CMK (cell line): ENCODE data around the gene CPPED1.
A peak's percentile ranks its signal among the peaks of the same experiment; 100 is the strongest.
"Not testable (repeated sequence)": the region's sequence is repeated elsewhere in the genome, so short reads cannot be mapped to it uniquely, and the experiment has no call there.

Experiments used
- DNase-seq: peaks from one replicate; pipeline ENCODE4 v3.0.0-alpha.2; 2010; ENCODE audit warnings: low read depth

CPPED1 gene

GRCh38 chr16:12802048-12802447 is 1.6 kb downstream of the CPPED1 start:
- DNase-seq, result no peak

DNA sequence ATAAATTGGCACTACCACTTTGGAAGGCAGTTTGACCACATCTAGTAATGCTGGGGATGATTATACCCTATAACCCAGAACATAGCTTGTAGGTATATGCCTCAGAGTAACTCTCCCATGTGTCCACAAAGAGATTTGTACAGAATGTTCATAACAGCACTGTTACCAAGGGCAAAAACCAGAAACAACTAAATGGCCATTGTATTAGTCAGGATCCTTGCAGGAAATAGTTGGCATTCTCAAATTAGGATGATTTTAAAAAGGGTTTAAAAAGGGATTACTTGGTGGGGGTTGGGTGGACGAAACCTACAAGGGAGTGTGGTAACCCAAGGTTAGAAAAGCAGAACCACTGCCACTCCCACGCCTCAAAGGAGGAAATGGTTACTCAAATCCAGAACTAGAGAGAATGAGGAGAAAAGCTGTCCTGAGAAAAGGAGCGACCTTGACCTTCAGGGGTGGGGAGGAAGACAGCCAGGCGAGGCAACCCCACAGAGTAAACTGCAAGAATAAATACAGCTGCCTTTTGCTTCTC is 2.1 kb downstream of the CPPED1 start:
- DNase-seq, result no peak

DNA sequence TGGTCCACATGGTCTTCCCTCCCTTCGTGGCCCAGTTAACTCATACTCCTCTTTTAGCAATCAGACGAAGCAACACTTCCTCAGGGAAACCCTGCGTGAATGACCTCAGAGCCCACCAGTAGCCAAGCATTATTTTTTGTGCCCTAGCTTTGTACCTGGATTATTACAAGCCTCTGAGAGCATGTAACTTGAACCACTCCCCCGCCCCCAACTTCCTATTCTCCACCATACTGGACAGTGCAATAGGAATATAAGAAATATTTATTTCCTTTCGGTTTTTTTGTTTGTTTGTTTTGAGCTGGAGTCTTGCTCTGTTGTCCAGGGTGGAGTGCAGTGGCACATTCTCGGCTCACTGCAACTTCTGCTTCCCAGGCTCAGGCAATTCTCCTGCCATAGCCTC is 2.9 kb downstream of the CPPED1 start:
- no peak for DNase-seq

DNA sequence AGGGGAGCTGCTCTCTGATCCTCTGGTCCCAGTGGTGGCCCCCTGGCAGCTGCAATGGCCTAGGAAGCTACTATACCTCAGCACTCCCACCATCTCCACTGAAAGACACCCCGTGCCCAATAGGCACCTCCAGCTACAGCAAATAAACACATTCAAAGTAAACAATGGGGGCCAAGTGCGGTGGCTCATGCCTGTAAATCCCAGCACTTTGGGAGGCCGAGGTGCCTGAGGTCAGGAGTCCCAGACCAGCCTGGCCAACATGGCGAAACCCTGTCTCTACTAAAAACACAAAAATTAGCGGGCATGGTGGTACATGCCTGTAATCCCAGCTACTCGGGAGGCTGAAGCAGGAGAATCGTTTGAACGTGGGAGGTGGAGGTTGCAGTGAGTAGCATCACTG is 3.7 kb downstream of the CPPED1 start:
- not testable (repeated sequence) for DNase-seq

- no peak for DNase-seq
Observed at GRCh38 chr16:12798846-12799245, 4.8 kb downstream of the CPPED1 start.

DNA sequence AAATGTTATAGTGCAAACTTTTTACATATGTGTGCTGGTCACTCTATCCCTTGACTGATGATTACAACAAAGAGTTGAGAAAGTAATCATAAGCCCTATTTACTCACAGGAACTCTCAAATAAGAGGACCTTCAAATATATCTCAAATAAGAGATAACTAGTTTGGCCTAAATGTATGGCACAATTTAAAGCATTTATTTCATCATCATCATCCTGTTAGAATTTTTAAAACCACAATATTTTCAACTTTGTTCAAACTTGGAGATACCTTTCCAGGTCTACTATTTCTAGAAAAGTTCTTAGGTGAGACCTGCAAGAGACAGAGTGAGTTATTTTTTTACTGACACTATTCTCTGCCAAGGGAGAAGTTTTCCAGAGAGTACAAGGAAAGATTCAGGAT is 5.5 kb downstream of the CPPED1 start:
- no peak for DNase-seq

GRCh38 chr16:12796498-12796897 is 7.2 kb downstream of the CPPED1 start:
- no peak for DNase-seq

DNA sequence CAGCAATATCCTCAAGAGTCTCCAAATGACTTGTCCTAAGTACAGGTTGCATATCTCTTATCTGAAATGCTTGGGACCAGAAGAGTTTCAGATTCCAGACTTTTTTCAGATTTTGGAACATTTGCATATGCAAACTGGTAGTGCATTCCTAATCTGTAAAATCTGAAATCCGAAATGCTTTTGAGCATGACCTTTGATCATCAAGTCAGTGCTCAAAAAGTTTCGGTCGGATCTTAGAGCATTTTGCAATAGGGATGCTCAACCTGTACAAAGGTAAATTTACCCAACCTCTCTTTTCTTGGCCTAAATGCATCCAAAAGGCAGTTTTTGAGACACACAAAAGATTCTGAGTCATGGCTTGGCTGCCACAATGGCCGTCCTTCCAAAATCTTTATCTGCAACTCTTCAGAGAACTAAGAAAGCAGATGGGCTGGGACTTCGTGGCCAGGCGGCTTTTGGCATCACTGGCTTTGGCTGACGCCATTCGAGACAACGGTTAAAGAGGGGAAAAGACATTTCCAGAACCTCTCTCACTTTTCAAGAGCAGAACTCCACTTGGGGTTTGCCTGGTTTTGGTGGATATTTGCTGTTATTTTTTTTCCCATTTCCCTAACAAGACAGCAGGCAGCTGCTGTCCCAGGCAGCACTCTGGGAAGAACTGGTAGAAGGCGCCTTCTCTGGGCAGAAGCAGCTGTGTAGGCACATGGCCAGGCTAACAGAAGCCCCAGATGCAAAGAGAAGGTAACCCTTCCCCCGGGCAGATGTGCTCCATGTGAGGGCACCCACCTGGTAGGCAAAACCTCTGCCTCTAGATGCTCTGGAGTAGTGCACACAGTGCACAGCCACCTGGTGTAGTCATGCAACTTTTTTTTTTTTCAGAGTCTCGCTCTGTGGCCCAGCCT is 8.9 kb downstream of the CPPED1 start:
- DNase-seq, result no peak

- DNase-seq, result no peak
Observed at GRCh38 chr16:12793865-12794240, 9.8 kb downstream of the CPPED1 start.

- no peak for DNase-seq
Observed at GRCh38 chr16:12793120-12793864, 10.4 kb downstream of the CPPED1 start.

DNA sequence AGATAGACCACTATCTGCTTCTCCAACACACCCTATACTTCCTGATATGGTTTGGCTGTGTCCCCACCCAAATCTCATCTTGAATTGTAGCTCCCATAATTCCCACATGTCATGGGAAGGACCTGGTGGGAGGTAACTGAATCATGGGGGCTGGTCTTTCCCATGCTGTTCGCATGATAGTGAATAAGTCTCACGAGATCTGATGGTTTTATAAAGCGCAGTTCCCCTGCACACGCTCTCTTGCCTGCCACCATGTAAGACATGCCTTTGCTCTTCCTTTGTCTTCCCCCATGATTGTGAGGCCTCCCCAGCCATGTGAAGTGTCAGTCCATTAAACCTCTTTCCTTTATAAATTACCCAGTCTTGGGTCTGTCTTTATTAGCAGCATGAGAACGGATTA is 11.2 kb downstream of the CPPED1 start:
- DNase-seq, result not testable (repeated sequence)

- DNase-seq, result no peak
Observed at GRCh38 chr16:12791340-12791739, 12.3 kb downstream of the CPPED1 start.

GRCh38 chr16:12788758-12789157 is 14.9 kb downstream of the CPPED1 start:
- DNase-seq, result no peak

GRCh38 chr16:12786081-12786480 is 17.6 kb downstream of the CPPED1 start:
- no peak for DNase-seq

GRCh38 chr16:12784076-12784475 is 19.6 kb downstream of the CPPED1 start:
- DNase-seq, result no peak

DNA sequence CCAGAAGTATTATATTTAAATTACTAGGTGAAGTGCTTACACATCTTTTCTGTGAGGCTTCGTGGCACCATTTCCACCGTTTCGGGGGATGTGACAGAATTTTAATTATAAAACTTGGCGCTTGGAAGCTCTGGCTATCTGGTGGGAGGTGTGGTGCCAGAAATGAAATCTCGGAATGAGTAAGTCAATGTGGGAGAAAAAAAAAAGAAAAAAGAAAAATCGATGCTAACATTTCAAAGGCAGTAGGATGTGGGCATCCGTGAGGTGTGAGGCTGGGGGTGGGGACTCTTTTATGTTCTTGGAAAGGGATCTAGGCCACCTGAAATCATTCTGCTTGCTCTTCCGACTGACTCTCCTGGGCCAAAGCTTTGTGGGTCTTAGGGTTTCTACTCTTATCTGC is 21.9 kb downstream of the CPPED1 start:
- DNase-seq, result no peak

DNA sequence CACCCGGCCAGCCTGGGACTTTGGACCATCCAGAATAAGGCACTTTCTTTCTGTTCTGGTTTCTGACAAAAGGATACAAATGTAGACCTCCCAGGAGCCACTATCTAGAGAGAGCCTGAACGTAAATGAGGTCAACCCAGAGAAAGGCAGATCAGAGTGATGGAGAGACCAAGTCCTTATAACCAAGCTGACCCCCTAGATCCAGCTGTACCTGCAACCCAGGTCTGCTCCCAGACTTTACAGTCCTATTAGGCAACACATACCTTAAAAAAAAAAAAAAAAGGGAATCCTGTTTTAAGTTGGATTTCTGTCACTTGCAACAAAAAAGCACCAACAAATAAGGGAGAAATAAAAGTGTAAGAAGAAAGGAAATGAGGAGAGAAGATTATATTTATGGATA is 23.2 kb downstream of the CPPED1 start:
- DNase-seq, result no peak

DNA sequence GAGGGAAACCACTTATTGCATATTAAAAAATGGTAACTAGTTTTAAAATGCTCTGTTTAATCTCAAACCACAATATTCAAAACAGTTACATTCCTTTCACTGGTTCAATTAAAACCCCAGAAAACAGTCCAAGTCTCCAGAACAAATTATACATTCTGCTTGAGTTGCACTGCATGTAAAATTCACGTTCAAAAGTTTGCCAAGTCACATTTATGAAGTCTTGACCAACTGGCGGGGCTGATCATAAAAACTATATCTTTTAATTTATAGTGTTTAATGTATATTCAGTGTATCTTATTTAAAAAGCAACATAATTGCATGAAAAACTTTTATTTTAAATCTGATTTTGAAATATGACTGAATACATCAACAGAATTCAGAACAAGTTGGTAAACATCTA is 25.0 kb downstream of the CPPED1 start:
- no peak for DNase-seq

- no peak for DNase-seq
Observed at GRCh38 chr16:12775656-12776236, 27.9 kb downstream of the CPPED1 start.

GRCh38 chr16:12773221-12773620 is 30.5 kb downstream of the CPPED1 start:
- no peak for DNase-seq

GRCh38 chr16:12771341-12771798 is 32.3 kb downstream of the CPPED1 start:
- no peak for DNase-seq

- DNase-seq, result no peak
Observed at GRCh38 chr16:12769525-12769924, 34.2 kb downstream of the CPPED1 start.

DNA sequence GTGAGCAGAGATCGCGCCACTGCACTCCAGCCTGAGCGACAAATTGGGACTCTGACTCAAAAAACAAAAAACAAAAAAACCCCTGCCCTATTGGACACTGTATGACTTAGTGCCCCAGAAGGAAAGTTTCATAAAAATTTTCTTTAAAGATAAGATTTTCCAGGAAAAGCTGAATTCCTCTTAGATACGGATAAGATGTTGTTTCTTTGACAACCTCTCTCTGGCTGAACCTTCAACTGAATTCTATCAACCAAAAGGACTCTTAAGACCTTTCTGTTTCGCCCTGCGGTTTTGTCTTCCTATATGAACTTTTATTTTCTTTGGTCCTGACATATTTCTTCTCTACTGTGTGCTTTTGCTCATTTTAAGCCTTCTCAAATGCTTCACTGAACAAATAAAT is 35.8 kb downstream of the CPPED1 start:
- peak; percentile 58 for DNase-seq
